AG09309 (cell line): ENCODE measurements around the gene ERICH6B.

Source experiments
- DNase-seq: peaks from one replicate; pipeline ENCODE4 v3.0.0-alpha.2; 2010; ENCODE audit warnings: low read depth
- H3K4me3 ChIP-seq: 2 replicates; pipeline ENCODE4 v1.5.1; 2011; ENCODE audit warnings: mild to moderate bottlenecking, low read depth, low read length, moderate library complexity; ENCODE audit not compliant: control insufficient read depth
- CTCF ChIP-seq: IDR thresholded peaks from 2 replicates; pipeline ENCODE4 v1.5.1; 2011; ENCODE audit warnings: mild to moderate bottlenecking, low read depth, low read length, inconsistent platforms; ENCODE audit not compliant: insufficient read depth, control insufficient read depth; ENCODE audit errors: missing control alignments

ERICH6B gene

GRCh38 chr13:45534604-45535003, 80.9 kb downstream of the ERICH6B start:
- no peak for TF ChIP-seq CTCF
- no peak for DNase-seq
- H3K4me3 ChIP-seq, result no peak overlapping the region

- H3K4me3 ChIP-seq, result no peak overlapping the region
- DNase-seq, result no peak
- TF ChIP-seq CTCF, result no peak
Measured at GRCh38 chr13:45529758-45530157, 85.8 kb downstream of the ERICH6B start.

- H3K4me3 ChIP-seq, result no peak overlapping the region
- no peak for TF ChIP-seq CTCF
- DNase-seq, result no peak
Measured at GRCh38 chr13:45527699-45528462, 87.7 kb downstream of the ERICH6B start.

GRCh38 chr13:45522571-45522970, 93.0 kb downstream of the ERICH6B start:
- DNase-seq, result no peak

GRCh38 chr13:45521297-45521696, 94.2 kb downstream of the ERICH6B start:
- peak; percentile 66 for DNase-seq

More at GRCh38 chr13:45522571-45522970, 93.0 kb downstream of the ERICH6B start:
- H3K4me3 ChIP-seq, result no peak overlapping the region
- TF ChIP-seq CTCF, result no peak

GRCh38 chr13:45519493-45519892, 96.0 kb downstream of the ERICH6B start:
- DNase-seq, result no peak
- TF ChIP-seq CTCF, result no peak
- H3K4me3 ChIP-seq, result no peak overlapping the region

More at GRCh38 chr13:45521297-45521696, 94.2 kb downstream of the ERICH6B start:
- TF ChIP-seq CTCF, result no peak
- no peak overlapping the region for H3K4me3 ChIP-seq
